WTC11 (cell line): ENCODE data around the gene ATP5PB. TPM values are rescaled to one million over a fixed set of nuclear protein-coding genes. Genes with fewer than 3 reads are reported as not detected.

Source experiments
- ATAC-seq: fragments of 200-7000 bp; cut with Tn5 transposase; 2 replicates; pipeline ENCODE4 v1.10.0; 2021; ENCODE audit warnings: mild to moderate bottlenecking, moderate library complexity
- CTCF ChIA-PET: fragments of 300-600 bp; sonication (Branson Sonifier 250); formaldehyde crosslinking; loops from one replicate; lab custom pipeline; 2021; ENCODE audit warnings: antibody characterized with exemption; lab: Charles Lee
- POLR2A ChIA-PET: fragments of 350-600 bp; sonication (Branson Sonifier 250); formaldehyde crosslinking; loops from one replicate; lab custom pipeline; 2021; ENCODE audit warnings: antibody characterized with exemption; lab: Charles Lee
- DNase-seq: peaks from one replicate; pipeline ENCODE4 v3.0.0; 2021; ENCODE audit warnings: low spot score
- H3K27ac Mint-ChIP-seq: 2 replicates; pipeline ENCODE4 v1.8.0; 2021; ENCODE audit warnings: mixed read lengths
- H3K27me3 Mint-ChIP-seq: 2 replicates; pipeline ENCODE4 v1.8.0; 2021; ENCODE audit warnings: low read depth, mild to moderate bottlenecking, moderate library complexity, mixed read lengths
- H3K36me3 Mint-ChIP-seq: 2 replicates; pipeline ENCODE4 v1.8.0; 2021; ENCODE audit warnings: mixed read lengths
- H3K4me1 Mint-ChIP-seq: 2 replicates; pipeline ENCODE4 v1.8.0; 2022; ENCODE audit warnings: mixed read lengths
- H3K4me3 Mint-ChIP-seq: 2 replicates; pipeline ENCODE4 v1.8.0; 2021; ENCODE audit warnings: mild to moderate bottlenecking, moderate library complexity, mixed read lengths
- H3K9me3 Mint-ChIP-seq: 2 replicates; pipeline ENCODE4 v1.8.0; 2021; ENCODE audit warnings: mixed read lengths
- ATF1 ChIP-seq: sonication (generic); formaldehyde crosslinking; IDR thresholded peaks from 2 replicates; pipeline ENCODE4 v1.8.1; 2023; ENCODE audit warnings: mild to moderate bottlenecking, moderate library complexity, missing genetic modification reagents
- ATF3 ChIP-seq: sonication (generic); formaldehyde crosslinking; conservative IDR thresholded peaks from 2 replicates; pipeline ENCODE4 v1.8.1; 2022; ENCODE audit warnings: mild to moderate bottlenecking, missing genetic modification reagents
- CREB1 ChIP-seq: sonication (generic); formaldehyde crosslinking; IDR thresholded peaks from 2 replicates; pipeline ENCODE4 v1.8.0; 2023; ENCODE audit warnings: mild to moderate bottlenecking, missing genetic modification reagents
- E2F1 ChIP-seq: sonication (generic); formaldehyde crosslinking; IDR thresholded peaks from 2 replicates; pipeline ENCODE4 v1.8.0; 2022; ENCODE audit warnings: mild to moderate bottlenecking, missing genetic modification reagents
- E2F5 ChIP-seq: sonication (generic); formaldehyde crosslinking; IDR thresholded peaks from 2 replicates; pipeline ENCODE4 v1.8.1; 2022; ENCODE audit warnings: mild to moderate bottlenecking, moderate library complexity, missing genetic modification reagents
- EMX1 ChIP-seq: fragments of 250-450 bp; sonication (Bioruptor Pico); IDR thresholded peaks from 2 replicates; pipeline ENCODE4 v1.8.0; 2021; ENCODE audit warnings: mild to moderate bottlenecking
- ETV6 ChIP-seq: sonication (generic); formaldehyde crosslinking; IDR thresholded peaks from 2 replicates; pipeline ENCODE4 v1.8.1; 2022; ENCODE audit warnings: mild to moderate bottlenecking, missing genetic modification reagents
- FOXK1 ChIP-seq: sonication (generic); formaldehyde crosslinking; IDR thresholded peaks from 2 replicates; pipeline ENCODE4 v1.8.0; 2022; ENCODE audit warnings: mild to moderate bottlenecking, moderate library complexity, missing genetic modification reagents
- GRHL2 ChIP-seq: fragments of 250-450 bp; sonication (Bioruptor Pico); IDR thresholded peaks from 2 replicates; pipeline ENCODE4 v1.8.0; 2022; ENCODE audit warnings: mild to moderate bottlenecking, moderate library complexity; ENCODE audit not compliant: insufficient replicate concordance, severe bottlenecking
- IRF2 ChIP-seq: sonication (generic); formaldehyde crosslinking; IDR thresholded peaks from 2 replicates; pipeline ENCODE4 v1.8.0; 2022; ENCODE audit warnings: low read depth, missing genetic modification reagents, borderline replicate concordance
- JUN ChIP-seq: sonication (generic); formaldehyde crosslinking; IDR thresholded peaks from 2 replicates; pipeline ENCODE4 v1.8.0; 2023; ENCODE audit warnings: mild to moderate bottlenecking, missing genetic modification reagents
- NR2C2 ChIP-seq: sonication (generic); formaldehyde crosslinking; IDR thresholded peaks from 2 replicates; pipeline ENCODE4 v1.8.0; 2022; ENCODE audit warnings: mild to moderate bottlenecking, missing genetic modification reagents
- OVOL2 ChIP-seq: fragments of 250-450 bp; sonication (Bioruptor Pico); IDR thresholded peaks from 2 replicates; pipeline ENCODE4 v1.9.0; 2021; ENCODE audit warnings: mild to moderate bottlenecking, borderline replicate concordance
- SOX15 ChIP-seq: fragments of 250-450 bp; sonication (Bioruptor Pico); IDR thresholded peaks from 2 replicates; pipeline ENCODE4 v1.9.0; 2021; ENCODE audit warnings: mild to moderate bottlenecking
- TEAD4 ChIP-seq: sonication (generic); formaldehyde crosslinking; IDR thresholded peaks from 2 replicates; pipeline ENCODE4 v1.8.0; 2022; ENCODE audit warnings: mild to moderate bottlenecking, missing genetic modification reagents
- USF1 ChIP-seq: sonication (generic); formaldehyde crosslinking; IDR thresholded peaks from 2 replicates; pipeline ENCODE4 v1.8.0; 2022; ENCODE audit warnings: mild to moderate bottlenecking, missing genetic modification reagents
- ZMAT4 ChIP-seq: fragments of 250-450 bp; sonication (Bioruptor Pico); IDR thresholded peaks from 2 replicates; pipeline ENCODE4 v1.9.0; 2021; ENCODE audit warnings: mild to moderate bottlenecking
- ZNF138 ChIP-seq: sonication (generic); formaldehyde crosslinking; conservative IDR thresholded peaks from 2 replicates; pipeline ENCODE4 v1.8.1; 2022; ENCODE audit warnings: mild to moderate bottlenecking, moderate library complexity, missing genetic modification reagents
- ZNF219 ChIP-seq: sonication (generic); formaldehyde crosslinking; IDR thresholded peaks from 2 replicates; pipeline ENCODE4 v1.8.0; 2023; ENCODE audit warnings: missing genetic modification reagents, mild to moderate bottlenecking, borderline replicate concordance
- ZNF317 ChIP-seq: sonication (generic); formaldehyde crosslinking; IDR thresholded peaks from 2 replicates; pipeline ENCODE4 v1.8.1; 2023; ENCODE audit warnings: low read depth, mild to moderate bottlenecking, moderate library complexity, missing genetic modification reagents, borderline replicate concordance
- ZNF396 ChIP-seq: fragments of 250-450 bp; sonication (Bioruptor Pico); IDR thresholded peaks from 2 replicates; pipeline ENCODE4 v1.8.0; 2021; ENCODE audit warnings: mild to moderate bottlenecking, moderate library complexity, borderline replicate concordance
- total RNA-seq: library from RNA; stranded (reverse); gene quantifications from 3 replicates; pipeline ENCODE4 v1.2.3, GENCODE V29; 2021
- TF ChIP-seq, protein P1 (sequence below): sonication (generic); formaldehyde crosslinking; IDR thresholded peaks from 2 replicates; pipeline ENCODE4 v1.8.0; 2023; ENCODE audit warnings: missing genetic modification reagents
- TF ChIP-seq, protein P2 (sequence below): fragments of 250-450 bp; sonication (Bioruptor Pico); IDR thresholded peaks from 2 replicates; pipeline ENCODE4 v2.1.2; 2022; ENCODE audit warnings: mild to moderate bottlenecking, moderate library complexity
- TF ChIP-seq, protein P3 (sequence below): sonication (generic); formaldehyde crosslinking; IDR thresholded peaks from 2 replicates; pipeline ENCODE4 v1.8.0; 2022; ENCODE audit warnings: mild to moderate bottlenecking, missing genetic modification reagents

The ATP5PB gene
- total RNA-seq, 1 experiment from 2014 or later: 284 TPM

GRCh38 chr1:111468717-111469100, 19.4 kb downstream of the ATP5PB start (continued):
- TF ChIP-seq SOX15 (no peak), ETV6 (CRISPR knock-in tag) (no peak), IRF2 (CRISPR knock-in tag) (no peak), ZNF219 (CRISPR knock-in tag) (no peak)
- TF ChIP-seq, protein P1, sequence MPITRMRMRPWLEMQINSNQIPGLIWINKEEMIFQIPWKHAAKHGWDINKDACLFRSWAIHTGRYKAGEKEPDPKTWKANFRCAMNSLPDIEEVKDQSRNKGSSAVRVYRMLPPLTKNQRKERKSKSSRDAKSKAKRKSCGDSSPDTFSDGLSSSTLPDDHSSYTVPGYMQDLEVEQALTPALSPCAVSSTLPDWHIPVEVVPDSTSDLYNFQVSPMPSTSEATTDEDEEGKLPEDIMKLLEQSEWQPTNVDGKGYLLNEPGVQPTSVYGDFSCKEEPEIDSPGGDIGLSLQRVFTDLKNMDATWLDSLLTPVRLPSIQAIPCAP (CRISPR knock-in tag): no peak
- TF ChIP-seq, all 79 proteins: peak for 0

GRCh38 chr1:111469539-111469938, 20.3 kb downstream of the ATP5PB start:
- ChIA-PET POLR2A (no interaction called here), CTCF (no interaction called here)
- DNase-seq: no peak
- Mint-ChIP-seq H3K36me3 (no peaks in the 10 kb centered on the region), H3K27me3 (no peaks in the 10 kb centered on the region), H3K9me3 (no peaks in the 10 kb centered on the region), H3K4me3 (no peak overlapping the region), H3K27ac (no peak overlapping the region), H3K4me1 (no peaks in the 10 kb centered on the region)
- no peak for TF ChIP-seq NR2C2
- no peak for TF ChIP-seq ETV6 (CRISPR knock-in tag)
- TF ChIP-seq EMX1 (CRISPR knock-in tag): no peak
- TF ChIP-seq ZNF396 (CRISPR knock-in tag): no peak
- TF ChIP-seq GRHL2 (CRISPR knock-in tag): no peak
- TF ChIP-seq ZNF138 (CRISPR knock-in tag): no peak
- no peak for TF ChIP-seq ATF1 (CRISPR knock-in tag)
- TF ChIP-seq IRF2 (CRISPR knock-in tag): no peak
- TF ChIP-seq ZNF317 (CRISPR knock-in tag): no peak
- ATAC-seq: no peak

DNA sequence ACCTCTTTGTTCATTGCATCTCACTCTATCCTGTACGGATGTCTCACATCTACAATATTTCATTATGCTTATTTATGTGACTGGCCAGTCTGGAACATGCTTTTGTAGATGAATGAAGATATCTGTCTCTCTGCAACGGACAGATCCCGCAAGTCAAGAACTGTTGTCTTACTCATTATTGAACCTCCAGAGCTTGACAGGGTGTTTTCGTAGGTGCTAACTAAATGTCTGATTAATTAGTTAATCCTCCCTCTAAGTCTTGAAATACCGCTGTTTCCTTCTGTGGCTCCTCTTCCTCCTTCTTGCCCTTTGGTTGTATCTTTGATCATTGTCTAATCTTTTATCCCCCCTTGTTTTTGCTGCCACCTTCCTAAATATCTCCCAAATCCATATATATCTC, 21.3 kb downstream of the ATP5PB start:
- POLR2A ChIA-PET: no interaction called here
- no peak overlapping the region for H3K27ac Mint-ChIP-seq

More for the DNA sequence above, 21.3 kb downstream of the ATP5PB start:
- no peaks in the 10 kb centered on the region for H3K9me3 Mint-ChIP-seq
- H3K36me3 Mint-ChIP-seq: no peaks in the 10 kb centered on the region
- CTCF ChIA-PET: no interaction called here
- no peaks in the 10 kb centered on the region for H3K4me1 Mint-ChIP-seq
- H3K27me3 Mint-ChIP-seq: no peaks in the 10 kb centered on the region
- ATAC-seq (no peak), DNase-seq (no peak)
- TF ChIP-seq E2F1 (CRISPR knock-in tag): no peak
- no peak for TF ChIP-seq CREB1 (CRISPR knock-in tag)
- no peak for TF ChIP-seq E2F5 (CRISPR knock-in tag)
- TF ChIP-seq SOX15: no peak
- TF ChIP-seq FOXK1 (CRISPR knock-in tag): no peak
- TF ChIP-seq, protein P2, sequence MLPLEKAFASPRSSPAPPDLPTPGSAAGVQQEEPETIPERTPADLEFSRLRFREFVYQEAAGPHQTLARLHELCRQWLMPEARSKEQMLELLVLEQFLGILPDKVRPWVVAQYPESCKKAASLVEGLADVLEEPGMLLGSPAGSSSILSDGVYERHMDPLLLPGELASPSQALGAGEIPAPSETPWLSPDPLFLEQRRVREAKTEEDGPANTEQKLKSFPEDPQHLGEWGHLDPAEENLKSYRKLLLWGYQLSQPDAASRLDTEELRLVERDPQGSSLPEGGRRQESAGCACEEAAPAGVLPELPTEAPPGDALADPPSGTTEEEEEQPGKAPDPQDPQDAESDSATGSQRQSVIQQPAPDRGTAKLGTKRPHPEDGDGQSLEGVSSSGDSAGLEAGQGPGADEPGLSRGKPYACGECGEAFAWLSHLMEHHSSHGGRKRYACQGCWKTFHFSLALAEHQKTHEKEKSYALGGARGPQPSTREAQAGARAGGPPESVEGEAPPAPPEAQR (CRISPR knock-in tag): no peak
- no peak for TF ChIP-seq OVOL2 (CRISPR knock-in tag)
- TF ChIP-seq, protein P3, sequence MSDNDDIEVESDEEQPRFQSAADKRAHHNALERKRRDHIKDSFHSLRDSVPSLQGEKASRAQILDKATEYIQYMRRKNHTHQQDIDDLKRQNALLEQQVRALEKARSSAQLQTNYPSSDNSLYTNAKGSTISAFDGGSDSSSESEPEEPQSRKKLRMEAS (CRISPR knock-in tag): no peak
- no peak for TF ChIP-seq TEAD4 (CRISPR knock-in tag)
- TF ChIP-seq USF1: no peak
- no peak for TF ChIP-seq GRHL2 (CRISPR knock-in tag)
- no peak for TF ChIP-seq ATF3 (CRISPR knock-in tag)
- no peak for TF ChIP-seq JUN
- TF ChIP-seq ZMAT4: no peak
- no peak overlapping the region for H3K4me3 Mint-ChIP-seq
